DMS 273 treated with DMSO at 0.1 percent for 48 hours (cell line): ENCODE data around the gene MYADML2.
"Not testable (repeated sequence)": the region's sequence is repeated elsewhere in the genome, so short reads cannot be mapped to it uniquely, and the experiment has no call there.

ENCODE experiments used
- DNase-seq: peaks from one replicate; lab custom pipeline; 2025; lab: John Stamatoyannopoulos, UW

Gene MYADML2

GRCh38 chr17:81958633-81959342 lies 11.8 kb upstream of the MYADML2 start:
- DNase-seq = no peak

GRCh38 chr17:81957691-81958432 lies 10.8 kb upstream of the MYADML2 start:
- DNase-seq = no peak

DNA sequence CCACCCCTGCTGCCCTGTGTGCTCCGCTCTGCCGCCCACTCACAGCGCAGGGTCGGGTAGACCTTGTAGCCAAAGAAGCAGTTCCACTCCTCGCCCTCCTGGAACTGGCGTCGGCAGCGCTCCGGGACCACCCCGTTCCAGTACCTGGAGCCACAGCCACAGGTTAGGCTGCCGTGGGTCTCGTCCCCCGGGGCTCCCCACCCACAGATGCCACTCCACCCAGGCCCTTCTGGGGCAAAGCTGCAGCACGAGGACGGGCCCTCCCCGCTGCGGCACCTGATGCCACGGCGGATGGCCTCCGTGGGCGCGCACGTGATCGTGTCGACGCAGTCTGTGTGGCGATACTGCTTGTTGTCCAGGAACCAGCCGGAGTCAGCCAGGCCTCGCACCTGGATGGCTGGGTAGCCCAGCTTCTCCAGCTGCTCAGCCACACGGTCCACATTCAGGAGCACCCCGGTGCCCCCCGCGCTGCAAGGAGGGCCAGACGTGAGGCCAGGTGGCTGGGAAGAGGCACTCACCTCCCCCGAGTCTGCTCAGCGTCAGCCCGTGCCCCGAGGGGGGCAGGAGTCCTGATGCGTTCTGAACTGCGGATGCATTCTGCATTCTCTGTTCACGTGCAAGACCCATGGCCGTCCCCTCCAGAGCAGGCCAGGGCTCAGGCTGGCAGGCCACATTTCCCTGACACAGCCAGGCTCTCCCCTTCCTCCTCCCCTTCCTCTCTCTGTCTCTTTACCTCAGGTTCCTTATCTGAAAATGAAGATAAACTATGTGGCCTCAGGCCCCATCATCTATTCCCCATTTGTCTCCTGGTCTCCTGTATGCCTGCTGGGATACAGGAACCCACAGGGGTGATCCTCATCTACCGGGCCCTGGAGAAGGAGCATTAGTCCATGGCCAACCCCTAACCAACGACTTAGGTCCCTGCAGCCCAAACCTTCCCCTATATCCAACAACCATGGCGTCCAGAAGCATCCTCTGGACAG lies 9.9 kb upstream of the MYADML2 start:
- DNase-seq = no peak

GRCh38 chr17:81955756-81956544 lies 8.9 kb upstream of the MYADML2 start:
- DNase-seq = no peak

GRCh38 chr17:81955058-81955681 lies 8.1 kb upstream of the MYADML2 start:
- no peak for DNase-seq

DNA sequence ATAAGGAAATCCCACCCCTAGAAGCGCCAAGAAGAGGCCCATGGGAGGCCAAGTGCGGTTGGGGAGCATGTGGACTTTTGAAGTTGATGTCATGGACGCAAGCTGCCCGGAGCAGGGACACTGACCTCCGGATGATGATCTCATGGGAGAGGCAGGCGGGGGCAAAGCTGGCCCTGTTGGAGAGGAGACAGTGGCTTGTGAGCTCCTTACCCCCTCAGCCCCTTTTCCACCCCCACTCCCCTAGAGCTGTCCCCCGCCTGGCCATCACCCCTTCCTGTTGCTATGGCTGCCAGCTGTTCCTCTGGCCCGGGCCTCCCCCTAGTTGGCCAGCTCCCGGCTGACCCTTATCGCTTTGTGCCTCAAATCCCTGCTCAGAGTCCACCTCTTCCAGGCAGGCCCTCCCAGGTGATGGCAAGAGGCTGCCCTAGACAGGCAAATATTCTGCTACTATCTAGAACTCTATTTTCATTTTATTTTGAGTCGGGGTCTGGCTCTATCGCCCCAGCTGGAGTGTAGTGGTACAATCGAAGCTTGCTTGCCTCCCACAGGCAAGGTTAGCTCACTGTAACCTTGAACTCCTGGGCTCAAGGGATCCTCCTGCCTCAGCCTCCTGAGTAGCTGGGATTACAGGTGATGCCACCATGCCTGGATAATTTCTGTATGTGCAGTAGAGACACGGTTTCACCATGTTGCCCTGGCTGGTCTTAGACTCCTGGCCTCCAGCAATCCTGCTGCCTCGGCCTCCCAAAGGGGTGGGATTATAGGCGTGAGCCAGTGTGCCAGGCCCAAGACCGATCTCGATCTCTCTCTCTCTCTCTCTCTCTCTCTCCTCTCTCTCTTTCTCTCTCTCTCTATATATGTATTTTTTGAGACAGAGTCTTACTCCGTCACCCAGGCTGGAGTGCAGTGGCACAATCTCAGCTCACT lies 7.4 kb upstream of the MYADML2 start:
- no peak for DNase-seq

DNA sequence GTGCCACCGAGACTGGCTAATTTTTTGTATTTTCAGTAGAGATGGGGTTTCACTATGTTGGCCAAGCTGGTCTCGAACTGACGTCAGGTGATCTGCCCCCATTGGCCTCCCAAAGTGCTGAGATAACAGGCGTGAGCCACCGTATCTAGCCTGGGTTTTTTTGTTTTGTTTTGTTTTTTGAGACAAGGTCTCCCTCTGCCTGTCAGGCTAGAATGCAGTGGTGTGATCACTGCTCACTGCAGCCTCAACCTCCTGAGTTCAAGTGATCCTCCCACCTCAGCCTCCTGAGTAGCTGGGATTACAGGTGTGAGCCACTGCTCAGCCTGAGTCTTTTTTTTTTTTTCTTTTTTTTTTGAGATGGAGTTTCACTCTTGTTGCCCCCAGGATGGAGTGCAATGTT lies 6.4 kb upstream of the MYADML2 start:
- not testable (repeated sequence) for DNase-seq

GRCh38 chr17:81952792-81953228 lies 5.8 kb upstream of the MYADML2 start:
- DNase-seq = no peak

DNA sequence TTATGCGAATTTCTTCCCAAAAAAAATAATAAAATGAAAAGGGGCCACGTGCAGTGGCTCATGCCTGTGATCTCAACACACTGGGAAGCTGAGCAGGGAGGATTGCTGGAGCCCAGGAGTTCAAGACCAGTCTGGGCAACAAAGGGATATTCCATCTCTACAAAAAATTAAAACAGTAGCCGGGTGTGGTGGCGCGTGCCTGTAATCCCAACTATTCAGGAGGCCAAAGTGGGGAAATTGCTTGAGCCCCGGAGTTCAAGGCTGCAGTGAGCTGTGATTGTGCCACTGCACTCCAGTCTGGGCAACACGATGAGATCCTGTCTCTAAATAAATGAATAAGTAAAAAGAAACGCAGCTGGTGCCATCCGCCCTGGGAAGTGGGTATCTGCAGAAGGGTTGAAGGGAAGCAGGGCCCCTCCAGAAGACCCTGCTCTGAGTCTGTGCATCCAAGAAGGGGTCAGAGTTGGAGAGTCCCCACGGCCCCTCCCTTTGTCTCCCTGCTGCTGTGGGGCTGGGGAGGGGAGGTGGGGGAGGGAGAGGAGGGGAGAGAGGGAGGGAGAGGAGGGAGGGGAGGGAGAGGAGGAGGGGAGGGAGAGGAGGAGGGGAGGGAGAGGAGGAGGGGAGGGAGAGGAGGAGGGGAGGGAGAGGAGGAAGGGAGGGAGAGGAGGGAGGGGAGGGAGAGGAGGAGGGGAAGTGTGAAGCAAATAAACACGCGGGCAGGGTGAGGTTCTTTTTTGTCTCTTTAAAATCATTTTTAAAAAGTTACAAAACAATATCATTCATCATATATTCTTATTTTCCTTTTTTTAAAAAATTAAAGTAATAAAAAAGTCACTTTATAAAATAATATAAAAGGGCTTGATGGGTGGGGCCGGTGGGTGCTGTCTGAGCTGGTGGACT lies 5.0 kb upstream of the MYADML2 start:
- no peak for DNase-seq

DNA sequence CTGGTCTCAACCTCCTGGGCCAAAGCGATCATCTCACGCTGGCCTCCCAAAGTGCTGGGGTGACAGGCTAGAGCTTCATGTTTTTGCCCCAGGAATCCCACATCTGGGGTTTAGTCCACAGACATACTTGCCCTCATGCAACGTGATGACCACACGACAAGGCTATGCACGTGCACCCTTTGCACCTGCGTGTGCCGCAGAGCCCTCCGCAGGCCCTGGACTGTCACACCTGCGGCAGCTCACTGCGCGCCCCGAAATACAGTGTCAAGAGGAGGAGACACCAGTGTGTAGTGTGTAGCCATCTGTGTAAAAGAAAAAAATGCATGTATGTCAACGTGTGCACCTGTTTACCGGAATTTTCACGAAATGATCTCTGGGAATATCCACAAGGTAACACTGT lies 3.5 kb upstream of the MYADML2 start:
- no peak for DNase-seq

GRCh38 chr17:81948635-81949378 lies 1.8 kb upstream of the MYADML2 start:
- no peak for DNase-seq

- no peak for DNase-seq
These were observed 2.2 kb downstream of the MYADML2 start for GRCh38 chr17:81944858-81945257.

- no peak for DNase-seq
These were observed 4.9 kb downstream of the MYADML2 start for GRCh38 chr17:81942167-81942553.

- no peak for DNase-seq
These were observed 5.4 kb downstream of the MYADML2 start for GRCh38 chr17:81941484-81942166.

DNA sequence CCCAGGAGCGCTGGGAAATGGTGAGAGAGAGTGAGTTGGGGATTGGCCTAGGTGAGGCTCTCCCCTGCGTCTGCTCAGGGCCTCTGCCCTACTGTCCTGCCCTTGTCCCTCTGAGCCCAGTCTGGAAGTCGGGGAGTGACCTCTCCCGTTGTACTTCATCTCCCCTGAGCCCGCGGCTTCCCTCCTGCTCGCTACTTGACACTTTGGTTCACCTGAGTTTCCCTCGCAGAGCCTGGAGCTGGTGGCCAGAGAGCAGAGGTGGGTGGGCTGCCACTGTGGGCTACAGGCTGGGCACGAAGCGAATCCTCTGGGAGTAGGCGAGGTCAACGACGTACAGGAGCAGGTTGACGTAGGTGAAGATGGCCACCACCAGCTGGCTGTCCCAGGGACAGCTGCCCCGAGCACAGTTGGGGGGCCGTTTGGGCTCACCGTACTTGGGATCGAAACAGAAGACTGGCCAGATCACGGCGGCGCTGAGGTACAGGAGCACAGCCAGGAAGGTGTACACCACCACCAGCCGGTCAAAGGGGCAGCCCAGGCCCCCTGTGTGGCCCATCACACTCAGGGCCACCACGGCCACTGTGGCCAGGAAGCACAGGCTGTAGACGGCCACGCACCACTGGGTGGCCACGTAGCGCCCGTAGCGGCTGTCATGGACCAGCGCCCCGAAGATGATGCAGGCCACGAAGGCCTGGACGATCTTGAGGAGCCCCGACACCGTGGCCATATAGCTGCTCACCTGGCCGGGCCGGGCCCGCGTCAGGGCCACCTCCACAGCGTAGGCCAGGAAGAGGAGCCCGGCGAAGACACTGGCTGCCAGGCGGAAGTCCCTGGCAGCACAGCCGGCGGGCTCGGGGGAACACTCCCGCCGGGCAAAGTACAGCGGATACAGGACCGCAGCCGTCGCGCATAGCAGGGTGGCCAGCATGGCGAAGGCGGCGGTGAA lies 6.2 kb downstream of the MYADML2 start:
- no peak for DNase-seq

DNA sequence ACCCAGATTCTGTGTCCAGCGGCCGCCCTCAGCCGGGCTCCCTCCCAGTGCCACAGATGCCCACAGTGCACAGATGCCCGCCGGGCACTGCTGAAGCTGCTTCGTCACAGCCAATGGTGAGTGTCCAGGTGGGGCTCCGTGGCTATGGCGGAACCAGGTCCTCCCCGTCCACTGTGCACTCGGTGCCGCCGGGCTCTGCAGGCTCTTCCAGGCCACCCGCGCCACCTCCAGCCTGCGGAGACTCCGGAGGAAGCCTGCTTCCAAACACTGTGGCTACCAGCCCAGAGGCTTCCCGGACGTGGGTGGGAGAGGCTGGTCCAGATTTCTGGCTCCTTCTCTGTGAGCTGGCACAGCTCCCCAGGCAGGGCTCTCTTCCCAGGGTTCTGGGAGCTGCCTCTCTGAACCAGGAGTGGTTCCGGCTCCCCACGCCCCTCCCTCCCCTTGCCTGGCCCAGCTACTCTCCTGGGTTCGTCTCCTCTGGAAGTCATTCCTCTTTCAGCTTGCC lies 7.1 kb downstream of the MYADML2 start:
- DNase-seq = no peak
